B cell (primary cell): ENCODE results near the gene TGFBR2. TPM values are rescaled to one million over a fixed set of nuclear protein-coding genes. Genes with fewer than 3 reads are reported as not detected.

Source experiments
- ATAC-seq: fragments of 200-7000 bp; cut with Tn5 transposase; one replicate; pipeline ENCODE4 v1.10.0; 2021; ENCODE audit warnings: low read depth, mild to moderate bottlenecking, moderate number of reproducible peaks, moderate library complexity
- CTCF ChIA-PET: fragments of 350-600 bp; sonication (Branson Sonifier 250); formaldehyde crosslinking; loops from one replicate; lab custom pipeline; 2021; ENCODE audit warnings: antibody characterized with exemption, inconsistent platforms; lab: Charles Lee
- POLR2A ChIA-PET: fragments of 350-600 bp; sonication (Branson Sonifier 250); formaldehyde crosslinking; loops from one replicate; lab custom pipeline; 2021; ENCODE audit warnings: antibody characterized with exemption; lab: Charles Lee
- DNase-seq: peaks from one replicate; pipeline ENCODE4 v3.0.0; 2013
- H2AFZ ChIP-seq: 2 replicates; pipeline ENCODE4 v1.6.1; 2012; ENCODE audit warnings: mild to moderate bottlenecking, low read depth, low read length; ENCODE audit not compliant: insufficient read depth, poor library complexity, severe bottlenecking
- H3K27ac ChIP-seq, 2 donors: 1 replicate in 1 of 2; 2 replicates in 1 of 2; pipeline ENCODE4 v1.5.1; 2012 to 2013; ENCODE audit warnings: low read length in 2 of 2, mild to moderate bottlenecking in 2 of 2, moderate library complexity in 1 of 2
- H3K27me3 ChIP-seq, 4 experiments: fragments of 200-600 bp in 1 of 4; sonication (generic) in 1 of 4; replicated peaks in 1 of 4; 1 replicate in 2 of 4; 2 replicates in 2 of 4; pipeline versions ENCODE4 v1.6.1 to v1.7.0; 2013 to 2016; ENCODE audit warnings: low read length in 3 of 4, mild to moderate bottlenecking in 2 of 4, mixed read lengths in 1 of 4, moderate library complexity in 1 of 4; ENCODE audit not compliant: insufficient read depth in 4 of 4, control insufficient read depth in 3 of 4; ENCODE audit errors: control extremely low read depth in 1 of 4
- H3K36me3 ChIP-seq, 2 experiments: replicated peaks in 1 of 2; 1 replicate in 1 of 2; 2 replicates in 1 of 2; pipeline versions ENCODE4 v1.6.1 to v1.7.1; 2013; ENCODE audit warnings: low read length in 1 of 2; ENCODE audit not compliant: insufficient read depth in 2 of 2, control insufficient read depth in 1 of 2; ENCODE audit errors: control extremely low read depth in 1 of 2, extremely low read depth in 1 of 2
- H3K4me1 ChIP-seq, 2 donors: fragments of 200-600 bp in 1 of 2; sonication (generic) in 1 of 2; 1 replicate in 1 of 2; 2 replicates in 1 of 2; pipeline versions ENCODE4 v1.5.1 to v1.6.1; 2013 to 2017; ENCODE audit warnings: low read length in 2 of 2; ENCODE audit not compliant: control insufficient read depth in 2 of 2, insufficient read depth in 2 of 2
- H3K4me2 ChIP-seq: replicated peaks from 2 replicates; pipeline ENCODE3; 2012; ENCODE audit warnings: mild to moderate bottlenecking, low read depth, low read length; ENCODE audit not compliant: poor library complexity, severe bottlenecking
- H3K4me3 ChIP-seq, 5 experiments: fragments of 200-600 bp in 1 of 5; sonication (generic) in 1 of 5; 1 replicate in 3 of 5; 2 replicates in 2 of 5; pipeline versions ENCODE4 v1.5.1 to v1.7.0; 2011 to 2016; ENCODE audit warnings: low read length in 4 of 5, mild to moderate bottlenecking in 4 of 5, low read depth in 2 of 5, control low read depth in 1 of 5, moderate library complexity in 1 of 5; ENCODE audit not compliant: insufficient read depth in 1 of 5; ENCODE audit errors: control extremely low read depth in 1 of 5, extremely low read depth in 1 of 5
- H3K79me2 ChIP-seq: fragments of 200-600 bp; sonication (generic); one replicate; pipeline ENCODE4 v1.6.0; 2016; ENCODE audit warnings: low read length; ENCODE audit not compliant: control insufficient read depth, insufficient read depth
- H3K9ac ChIP-seq: fragments of 200-600 bp; sonication (generic); 2 replicates; pipeline ENCODE4 v1.6.1; 2017; ENCODE audit warnings: mild to moderate bottlenecking, low read length, moderate library complexity
- H3K9me3 ChIP-seq, 3 donors: one replicate each; pipeline versions ENCODE4 v1.6.1 to v1.7.1; 2013; ENCODE audit warnings: low read length in 2 of 3; ENCODE audit not compliant: control insufficient read depth in 2 of 3, insufficient read depth in 1 of 3; ENCODE audit errors: control extremely low read depth in 1 of 3
- H4K20me1 ChIP-seq: 2 replicates; pipeline ENCODE4 v1.6.0; 2012; ENCODE audit warnings: mild to moderate bottlenecking, low read length; ENCODE audit not compliant: insufficient read depth, control insufficient read depth, poor library complexity, severe bottlenecking
- H3K27ac Mint-ChIP-seq: one replicate; pipeline ENCODE4 v1.8.0; 2021; ENCODE audit warnings: mixed read lengths
- H3K27me3 Mint-ChIP-seq: one replicate; pipeline ENCODE4 v1.8.0; 2021; ENCODE audit warnings: mixed read lengths
- H3K4me1 Mint-ChIP-seq: one replicate; pipeline ENCODE4 v1.8.0; 2021; ENCODE audit warnings: mixed read lengths
- H3K4me3 Mint-ChIP-seq: one replicate; pipeline ENCODE4 v1.8.0; 2021; ENCODE audit warnings: mixed read lengths
- H3K9me3 Mint-ChIP-seq: one replicate; pipeline ENCODE4 v1.8.0; 2022; ENCODE audit warnings: mixed read lengths; ENCODE audit not compliant: insufficient read depth
- EZH2 ChIP-seq: IDR thresholded peaks from 2 replicates; pipeline ENCODE4 v1.6.1; 2012; ENCODE audit warnings: borderline replicate concordance, low read depth, mild to moderate bottlenecking, moderate library complexity, low read length; ENCODE audit not compliant: insufficient read depth, poor library complexity, severe bottlenecking
- WGBS: methylation state at CpG from one replicate; pipeline ENCODE4 v1.1.5; 2013; ENCODE audit warnings: missing lambda C conversion rate; ENCODE audit not compliant: insufficient coverage; 5-methylcytosine and 5-hydroxymethylcytosine counted together
- intact Hi-C: fragments of 100-400 bp; cut with micrococcal nuclease; formaldehyde crosslinking; loops from one replicate; pipeline ENCODE4 v1.10.0; 2022
- polyA plus RNA-seq: library from polyadenylated mRNA; depleted of rRNA; stranded (reverse); fragments of >200 nt; gene quantifications from 2 replicates; pipeline ENCODE4 v1.2.3, GENCODE V29; 2012
- total RNA-seq, 2 donors: library from RNA; stranded (reverse); fragments of 120-200 nt in 1 of 2; gene quantifications; 1 replicate in 1 of 2; 2 replicates in 1 of 2; pipeline versions ENCODE4 v1.2.3 to v1.2.4, GENCODE V29; 2013 to 2022
- TF ChIP-seq, protein P1 (sequence below): fragments of 200-600 bp; IDR thresholded peaks from one replicate; pipeline ENCODE4 v1.8.0; 2022; ENCODE audit warnings: antibody characterized with exemption, mild to moderate bottlenecking

Gene TGFBR2
- total and polyA plus RNA-seq, 2 donors (not counting 1 experiment from before 2014, with no cell fraction given), result 68.7 to 189 TPM

GRCh38 chr3:30614943-30615342 is 8.5 kb downstream of the TGFBR2 start:
- no peaks in the 10 kb centered on the region for H3K9me3 ChIP-seq
- ChIA-PET CTCF (interaction anchor here (0.6 to 5.3 kb wide), 3 partner anchors 14 to 416 kb away, joined by 3 to 19 read pairs (median 8); no protein-coding TSS in a partner anchor), POLR2A (no interaction called here)
- no peaks in the 10 kb centered on the region for H3K27me3 Mint-ChIP-seq
- peak overlapping the region in 1 of 2 donors; percentile 79 for H3K27ac ChIP-seq
- H3K4me1 Mint-ChIP-seq, result peaks cover 95% of the 10 kb centered on the region
- peaks cover 3 to 11% of the 10 kb centered on the region in 2 experiments for H3K36me3 ChIP-seq
- DNase-seq (no peak), ATAC-seq (no peak)
- peak overlapping the region; percentile 69 for H3K27ac Mint-ChIP-seq
- no peak overlapping the region for H2AFZ ChIP-seq
- no peak overlapping the region for H3K9ac ChIP-seq
- peaks cover 100% of the 10 kb centered on the region for H3K79me2 ChIP-seq
- no CpG with 5 or more reads among the region's 1 CpG for WGBS
- H3K27me3 ChIP-seq, result no peaks in the 10 kb centered on the region
- peak overlapping the region; percentile 90 for H3K4me2 ChIP-seq
- H4K20me1 ChIP-seq, result peaks cover 47% of the 10 kb centered on the region
- TF ChIP-seq, protein P1, sequence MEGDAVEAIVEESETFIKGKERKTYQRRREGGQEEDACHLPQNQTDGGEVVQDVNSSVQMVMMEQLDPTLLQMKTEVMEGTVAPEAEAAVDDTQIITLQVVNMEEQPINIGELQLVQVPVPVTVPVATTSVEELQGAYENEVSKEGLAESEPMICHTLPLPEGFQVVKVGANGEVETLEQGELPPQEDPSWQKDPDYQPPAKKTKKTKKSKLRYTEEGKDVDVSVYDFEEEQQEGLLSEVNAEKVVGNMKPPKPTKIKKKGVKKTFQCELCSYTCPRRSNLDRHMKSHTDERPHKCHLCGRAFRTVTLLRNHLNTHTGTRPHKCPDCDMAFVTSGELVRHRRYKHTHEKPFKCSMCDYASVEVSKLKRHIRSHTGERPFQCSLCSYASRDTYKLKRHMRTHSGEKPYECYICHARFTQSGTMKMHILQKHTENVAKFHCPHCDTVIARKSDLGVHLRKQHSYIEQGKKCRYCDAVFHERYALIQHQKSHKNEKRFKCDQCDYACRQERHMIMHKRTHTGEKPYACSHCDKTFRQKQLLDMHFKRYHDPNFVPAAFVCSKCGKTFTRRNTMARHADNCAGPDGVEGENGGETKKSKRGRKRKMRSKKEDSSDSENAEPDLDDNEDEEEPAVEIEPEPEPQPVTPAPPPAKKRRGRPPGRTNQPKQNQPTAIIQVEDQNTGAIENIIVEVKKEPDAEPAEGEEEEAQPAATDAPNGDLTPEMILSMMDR, result no peak
- no peak for TF ChIP-seq EZH2
- no peak overlapping the region for H3K4me3 ChIP-seq
- H3K9me3 Mint-ChIP-seq, result no peaks in the 10 kb centered on the region
- intact Hi-C loops, result no loop called here
- H3K4me3 Mint-ChIP-seq, result peak overlapping the region; percentile 51
- H3K4me1 ChIP-seq, result peaks cover 95 to 98% of the 10 kb centered on the region in 2 donors

DNA sequence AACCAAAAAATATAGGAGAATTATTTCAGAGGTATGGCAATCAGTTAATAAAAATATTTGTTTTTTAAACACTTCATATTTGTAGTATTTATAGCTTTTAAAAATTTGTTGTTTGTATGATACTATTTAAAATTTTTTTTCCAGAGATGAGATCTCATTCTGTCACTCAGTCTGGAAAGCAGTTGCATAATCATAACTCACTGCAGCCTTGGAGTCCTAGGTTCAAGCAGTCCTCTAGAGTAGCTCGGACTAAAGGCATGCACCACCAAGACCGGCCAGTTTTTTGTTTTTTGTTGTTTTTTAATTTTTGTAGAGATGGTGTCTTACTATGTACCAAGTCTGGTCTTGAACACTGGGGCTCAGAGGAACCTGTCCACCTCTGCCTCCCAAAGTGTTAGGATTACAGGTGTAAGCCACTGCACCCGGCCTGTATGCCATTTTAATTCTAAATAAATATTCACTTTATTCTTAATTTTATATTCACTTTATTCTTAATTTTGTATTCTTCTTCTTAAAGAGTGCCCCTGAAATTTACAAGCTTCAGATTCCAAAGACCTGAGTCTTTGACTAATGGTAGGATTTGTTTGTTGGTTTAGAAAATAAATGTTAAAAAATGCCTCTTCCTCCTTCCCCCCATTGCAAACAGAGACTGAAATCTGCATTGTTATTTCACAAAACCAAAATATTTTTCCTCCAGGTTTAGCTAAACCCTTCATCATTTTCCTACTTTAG is 9.4 kb downstream of the TGFBR2 start:
- DNase-seq (no peak), ATAC-seq (no peak)
- peak overlapping the region; percentile 90 for H3K4me2 ChIP-seq
- no peaks in the 10 kb centered on the region for H3K9me3 ChIP-seq
- ChIA-PET CTCF (interaction anchor here (0.6 to 5.3 kb wide), 7 partner anchors 8 to 418 kb away, joined by 3 to 19 read pairs (median 5); no protein-coding TSS in a partner anchor), POLR2A (interaction anchor here (0.7 to 1.6 kb wide), 2 partner anchors 9 to 21 kb away, joined by 3 to 8 read pairs; partner anchors contain the start of gene TGFBR2)
- H3K27me3 ChIP-seq, result no peaks in the 10 kb centered on the region
- Mint-ChIP-seq H3K27me3 (no peaks in the 10 kb centered on the region), H3K9me3 (no peaks in the 10 kb centered on the region), H3K4me3 (peak overlapping the region; percentile 51), H3K4me1 (peaks cover 95% of the 10 kb centered on the region), H3K27ac (peak overlapping the region; percentile 46)
- H3K36me3 ChIP-seq, result peaks cover 3 to 14% of the 10 kb centered on the region in 2 experiments
- H3K79me2 ChIP-seq, result peaks cover 100% of the 10 kb centered on the region
- H2AFZ ChIP-seq, result no peak overlapping the region
- intact Hi-C loops, result loop anchor here (1.0 kb wide), 1 partner anchor 8 kb away; no protein-coding TSS in a partner anchor
- H3K9ac ChIP-seq, result peak overlapping the region; percentile 46
- peak overlapping the region in 1 of 5 experiments; percentile 15 for H3K4me3 ChIP-seq
- no CpG with 5 or more reads among the region's 3 CpGs for WGBS
- TF ChIP-seq, protein P1, result no peak
- TF ChIP-seq EZH2, result no peak
- peaks cover 95 to 98% of the 10 kb centered on the region in 2 donors for H3K4me1 ChIP-seq
- H3K27ac ChIP-seq, result peak overlapping the region; percentile 47 to 89
- H4K20me1 ChIP-seq, result peaks cover 47% of the 10 kb centered on the region
